K562 (cell line): ENCODE measurements around the gene OSBPL7. TPM values are rescaled to one million over a fixed set of nuclear protein-coding genes. Genes with fewer than 3 reads are reported as not detected.

ENCODE experiments used
- CBFA2T3 ChIP-seq: fragments of 450-650 bp; IDR thresholded peaks from 2 replicates; pipeline ENCODE4 v1.6.1; 2017
- CBX3 ChIP-seq, 2 experiments: IDR thresholded peaks; 1 replicate in 1 of 2; 2 replicates in 1 of 2; pipeline ENCODE4 v1.6.1; 2012; ENCODE audit warnings: inconsistent platforms in 2 of 2, low read length in 2 of 2, borderline replicate concordance in 1 of 2, control low read depth in 1 of 2
- ETV5 ChIP-seq: sonication (generic); formaldehyde crosslinking; IDR thresholded peaks from 2 replicates; pipeline ENCODE4 v1.4.0; 2020; ENCODE audit warnings: low read depth, mild to moderate bottlenecking, missing genetic modification reagents
- MBD2 ChIP-seq: sonication (generic); IDR thresholded peaks from 2 replicates; pipeline ENCODE4 v1.6.1; 2016; ENCODE audit warnings: low read depth, borderline replicate concordance
- MYBL2 ChIP-seq, 2 experiments: fragments of 450-650 bp in 1 of 2; sonication (generic) in 1 of 2; formaldehyde crosslinking in 1 of 2; IDR thresholded peaks; 2 replicates each; pipeline versions ENCODE4 v1.6.1 to v1.8.1; 2017 to 2022; ENCODE audit warnings: borderline replicate concordance in 1 of 2, inconsistent platforms in 1 of 2, low read depth in 1 of 2, mild to moderate bottlenecking in 1 of 2, missing genetic modification reagents in 1 of 2, moderate library complexity in 1 of 2
- NR2C2 ChIP-seq, 2 experiments: fragments of 200-800 bp in 1 of 2; sonication (Bioruptor generic) in 1 of 2; sonication (generic) in 1 of 2; formaldehyde crosslinking in 1 of 2; IDR thresholded peaks; 2 replicates each; pipeline versions ENCODE4 v1.6.1 to v1.8.0; 2016 to 2022; ENCODE audit warnings: mild to moderate bottlenecking in 1 of 2, missing compliant biosample characterization in 1 of 2, missing genetic modification characterization in 1 of 2, missing genetic modification reagents in 1 of 2
- NUFIP1 ChIP-seq: fragments of 450-650 bp; IDR thresholded peaks from 2 replicates; pipeline ENCODE4 v1.6.1; 2018; ENCODE audit not compliant: partially characterized antibody
- SMAD1 ChIP-seq: fragments of 150-350 bp; IDR thresholded peaks from 2 replicates; pipeline ENCODE4 v1.6.1; 2014; ENCODE audit warnings: low read length, low read depth; ENCODE audit not compliant: partially characterized antibody
- SMARCA5 ChIP-seq: fragments of 450-650 bp; IDR thresholded peaks from 2 replicates; pipeline ENCODE4 v1.6.1; 2016
- TARDBP ChIP-seq: fragments of 450-650 bp; IDR thresholded peaks from 2 replicates; pipeline ENCODE4 v1.6.1; 2016
- TSC22D4 ChIP-seq: fragments of 450-650 bp; IDR thresholded peaks from 2 replicates; pipeline ENCODE4 v1.6.1; 2016; ENCODE audit warnings: missing genetic modification characterization, missing biosample characterization, control low read depth
- WHSC1 ChIP-seq: IDR thresholded peaks from one replicate; pipeline ENCODE4 v1.6.1; 2012; ENCODE audit warnings: low read length, control low read depth, inconsistent platforms
- ZBTB8A ChIP-seq: fragments of 450-650 bp; IDR thresholded peaks from 2 replicates; pipeline ENCODE4 v1.6.1; 2018; ENCODE audit warnings: mild to moderate bottlenecking, moderate library complexity; ENCODE audit not compliant: partially characterized antibody
- ZNF12 ChIP-seq: sonication (generic); formaldehyde crosslinking; IDR thresholded peaks from 2 replicates; pipeline ENCODE4 v1.4.0; 2020; ENCODE audit warnings: mild to moderate bottlenecking, missing genetic modification reagents
- ZNF436 ChIP-seq: fragments of 250-450, 450-650 bp; sonication (Bioruptor Pico); formaldehyde crosslinking; IDR thresholded peaks from 2 replicates; pipeline ENCODE4 v1.7.0; 2020; ENCODE audit warnings: mild to moderate bottlenecking
- ZNF707 ChIP-seq: fragments of 250-450 bp; sonication (Bioruptor Pico); conservative IDR thresholded peaks from 2 replicates; pipeline ENCODE4 v1.8.0; 2022; ENCODE audit warnings: inconsistent platforms, mild to moderate bottlenecking, moderate library complexity
- polyA plus RNA-seq, 8 experiments: library from polyadenylated mRNA; depleted of rRNA in 4 of 8; stranded (reverse) in 5 of 8; unstranded in 3 of 8; fragments of >200 nt; fragmentation: Nextera tagmentation in 2 of 8; fragmentation: Illumina TruSeq in 1 of 8; extraction: Ambion mirVana in 2 of 8; extraction: Trizol in 1 of 8; gene quantifications; 2 replicates each; pipeline versions ENCODE4 v1.2.1 to v1.2.3, GENCODE V29; 2011 to 2014; ENCODE audit warnings: inconsistent platforms in 1 of 8, missing spikeins in 1 of 8
- total RNA-seq, 7 experiments: library from RNA; depleted of rRNA in 6 of 7; stranded (reverse); fragments of >200 nt in 6 of 7; fragmentation: Illumina TruSeq in 2 of 7; extraction: Trizol in 2 of 7; gene quantifications; 2 replicates each; pipeline versions ENCODE4 v1.2.1 to v1.2.3, GENCODE V29; 2011 to 2021; ENCODE audit warnings: low replicate concordance in 1 of 7
- TF ChIP-seq, protein P1 (sequence below): fragments of 450-650 bp; IDR thresholded peaks from 2 replicates; pipeline ENCODE4 v1.7.0; 2016; ENCODE audit warnings: borderline replicate concordance
- TF ChIP-seq, protein P2 (sequence below), 2 experiments: IDR thresholded peaks in 1 of 2; conservative IDR thresholded peaks in 1 of 2; 2 replicates each; pipeline ENCODE4 v1.6.1; 2016; ENCODE audit warnings: low read depth in 2 of 2, mild to moderate bottlenecking in 1 of 2, missing compliant biosample characterization in 1 of 2, missing genetic modification characterization in 1 of 2, moderate library complexity in 1 of 2
- TF ChIP-seq, protein P3 (sequence below), 2 experiments: fragments of 450-650 bp in 1 of 2; IDR thresholded peaks; 2 replicates each; pipeline ENCODE4 v1.6.1; 2011 to 2017; ENCODE audit warnings: low read depth in 2 of 2, antibody characterized with exemption in 1 of 2, borderline replicate concordance in 1 of 2, low read length in 1 of 2, mild to moderate bottlenecking in 1 of 2, mixed read lengths in 1 of 2; ENCODE audit not compliant: control insufficient read depth in 1 of 2

Gene OSBPL7
- total and polyA plus RNA-seq, 9 of the 15 experiments (the other 6 are each of a cell fraction or from before 2014, with no cell fraction given), result 0.32 to 11.9 (median 5.8) TPM

DNA sequence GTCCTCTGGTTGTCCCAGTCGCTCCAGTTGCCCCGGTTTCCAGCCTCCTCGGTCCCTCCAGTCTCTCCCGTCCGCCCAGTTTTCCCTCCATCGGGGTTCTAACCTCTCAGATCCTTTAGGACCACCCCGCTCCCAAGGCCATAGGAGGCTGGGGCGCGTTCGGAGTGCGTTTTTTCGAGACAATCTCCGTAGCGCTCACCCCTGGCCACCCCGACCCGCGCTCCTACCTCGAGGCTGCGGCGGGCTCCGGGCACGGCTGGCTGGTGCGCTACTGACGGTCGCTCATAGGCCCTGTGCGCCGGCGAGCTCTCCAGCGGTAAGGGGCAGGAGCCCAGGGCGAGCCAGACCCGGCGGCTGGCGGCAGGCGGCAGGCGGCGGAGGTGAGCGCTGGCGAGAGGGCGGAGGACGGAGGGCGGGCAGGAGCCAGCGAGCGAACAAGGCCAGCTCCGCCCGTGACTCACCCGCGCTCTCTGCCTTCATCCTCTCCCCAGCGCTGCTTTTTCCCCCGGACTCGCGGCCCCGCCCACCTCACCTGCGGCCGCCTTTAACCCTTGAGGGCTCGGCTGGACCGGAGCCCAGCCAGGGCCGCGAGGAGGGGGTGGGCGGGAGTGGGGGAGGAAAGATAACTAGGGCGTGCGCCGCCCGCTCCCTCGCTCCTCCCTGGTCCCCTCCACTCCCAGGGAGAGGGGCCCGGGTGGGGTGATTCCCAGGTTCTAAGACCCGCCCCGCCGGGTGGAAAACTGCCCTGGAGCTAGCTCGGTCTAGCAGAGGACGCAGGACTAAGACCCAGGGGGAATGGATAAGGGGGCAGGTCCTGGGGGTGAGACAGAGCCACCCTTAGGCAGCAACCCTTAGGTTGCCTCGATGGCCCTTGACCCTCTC lies 29.3 kb upstream of the OSBPL7 start, which contains the start of gene SP6 (continued):
- TF ChIP-seq, protein P1, sequence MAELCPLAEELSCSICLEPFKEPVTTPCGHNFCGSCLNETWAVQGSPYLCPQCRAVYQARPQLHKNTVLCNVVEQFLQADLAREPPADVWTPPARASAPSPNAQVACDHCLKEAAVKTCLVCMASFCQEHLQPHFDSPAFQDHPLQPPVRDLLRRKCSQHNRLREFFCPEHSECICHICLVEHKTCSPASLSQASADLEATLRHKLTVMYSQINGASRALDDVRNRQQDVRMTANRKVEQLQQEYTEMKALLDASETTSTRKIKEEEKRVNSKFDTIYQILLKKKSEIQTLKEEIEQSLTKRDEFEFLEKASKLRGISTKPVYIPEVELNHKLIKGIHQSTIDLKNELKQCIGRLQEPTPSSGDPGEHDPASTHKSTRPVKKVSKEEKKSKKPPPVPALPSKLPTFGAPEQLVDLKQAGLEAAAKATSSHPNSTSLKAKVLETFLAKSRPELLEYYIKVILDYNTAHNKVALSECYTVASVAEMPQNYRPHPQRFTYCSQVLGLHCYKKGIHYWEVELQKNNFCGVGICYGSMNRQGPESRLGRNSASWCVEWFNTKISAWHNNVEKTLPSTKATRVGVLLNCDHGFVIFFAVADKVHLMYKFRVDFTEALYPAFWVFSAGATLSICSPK, result no peak
- no peak for TF ChIP-seq NR2C2 (CRISPR knock-in tag; IDR thresholded peaks at IDR 0.05)
- TF ChIP-seq NR2C2 (tag; IDR thresholded peaks at IDR 0.05), result peak; percentile 66
- no peak for TF ChIP-seq ZBTB8A
- TF ChIP-seq, protein P2, sequence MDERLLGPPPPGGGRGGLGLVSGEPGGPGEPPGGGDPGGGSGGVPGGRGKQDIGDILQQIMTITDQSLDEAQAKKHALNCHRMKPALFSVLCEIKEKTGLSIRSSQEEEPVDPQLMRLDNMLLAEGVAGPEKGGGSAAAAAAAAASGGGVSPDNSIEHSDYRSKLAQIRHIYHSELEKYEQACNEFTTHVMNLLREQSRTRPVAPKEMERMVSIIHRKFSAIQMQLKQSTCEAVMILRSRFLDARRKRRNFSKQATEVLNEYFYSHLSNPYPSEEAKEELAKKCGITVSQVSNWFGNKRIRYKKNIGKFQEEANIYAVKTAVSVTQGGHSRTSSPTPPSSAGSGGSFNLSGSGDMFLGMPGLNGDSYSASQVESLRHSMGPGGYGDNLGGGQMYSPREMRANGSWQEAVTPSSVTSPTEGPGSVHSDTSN (CRISPR knock-in tag; IDR thresholded peaks at IDR 0.05; ENCODE audit: low read depth), result no peak
- TF ChIP-seq, protein P2 (tag; conservative IDR thresholded peaks at IDR 0.05; ENCODE audit: low read depth), result no peak
- no peak for TF ChIP-seq MBD2
- no peak for TF ChIP-seq TARDBP
- no peak for TF ChIP-seq MYBL2 (IDR thresholded peaks at IDR 0.05; ENCODE audit: low read depth)
- no peak for TF ChIP-seq MYBL2 (CRISPR knock-in tag; IDR thresholded peaks at IDR 0.05; ENCODE audit: borderline replicate concordance)
- no peak for TF ChIP-seq ZNF707 (CRISPR knock-in tag)
- TF ChIP-seq TSC22D4 (tag), result no peak
- 0 out of 2 replicates have a peak, but pooled peaks have one; percentile 14 for TF ChIP-seq CBFA2T3
- TF ChIP-seq ETV5 (CRISPR knock-in tag), result no peak
- no peak for TF ChIP-seq ZNF436 (CRISPR knock-in tag)
- TF ChIP-seq CBX3 (IDR thresholded peaks at IDR 0.05; ENCODE audit: borderline replicate concordance in 1 of 2, low read length in 2 of 2), result no peak
- no peak for TF ChIP-seq ZNF12 (CRISPR knock-in tag)
- TF ChIP-seq SMARCA5, result no peak
- TF ChIP-seq SMAD1, result no peak
- TF ChIP-seq, protein P3, sequence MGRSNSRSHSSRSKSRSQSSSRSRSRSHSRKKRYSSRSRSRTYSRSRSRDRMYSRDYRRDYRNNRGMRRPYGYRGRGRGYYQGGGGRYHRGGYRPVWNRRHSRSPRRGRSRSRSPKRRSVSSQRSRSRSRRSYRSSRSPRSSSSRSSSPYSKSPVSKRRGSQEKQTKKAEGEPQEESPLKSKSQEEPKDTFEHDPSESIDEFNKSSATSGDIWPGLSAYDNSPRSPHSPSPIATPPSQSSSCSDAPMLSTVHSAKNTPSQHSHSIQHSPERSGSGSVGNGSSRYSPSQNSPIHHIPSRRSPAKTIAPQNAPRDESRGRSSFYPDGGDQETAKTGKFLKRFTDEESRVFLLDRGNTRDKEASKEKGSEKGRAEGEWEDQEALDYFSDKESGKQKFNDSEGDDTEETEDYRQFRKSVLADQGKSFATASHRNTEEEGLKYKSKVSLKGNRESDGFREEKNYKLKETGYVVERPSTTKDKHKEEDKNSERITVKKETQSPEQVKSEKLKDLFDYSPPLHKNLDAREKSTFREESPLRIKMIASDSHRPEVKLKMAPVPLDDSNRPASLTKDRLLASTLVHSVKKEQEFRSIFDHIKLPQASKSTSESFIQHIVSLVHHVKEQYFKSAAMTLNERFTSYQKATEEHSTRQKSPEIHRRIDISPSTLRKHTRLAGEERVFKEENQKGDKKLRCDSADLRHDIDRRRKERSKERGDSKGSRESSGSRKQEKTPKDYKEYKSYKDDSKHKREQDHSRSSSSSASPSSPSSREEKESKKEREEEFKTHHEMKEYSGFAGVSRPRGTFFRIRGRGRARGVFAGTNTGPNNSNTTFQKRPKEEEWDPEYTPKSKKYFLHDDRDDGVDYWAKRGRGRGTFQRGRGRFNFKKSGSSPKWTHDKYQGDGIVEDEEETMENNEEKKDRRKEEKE (IDR thresholded peaks at IDR 0.05; ENCODE audit: borderline replicate concordance in 1 of 2, control insufficient read depth in 1 of 2, low read depth in 2 of 2, low read length in 1 of 2), result no peak
- TF ChIP-seq WHSC1, result no peak
- TF ChIP-seq NUFIP1, result no peak
